HG02610 (cell line): ENCODE results near the gene BICDL2.

Experiments
- ATAC-seq: cut with Tn5 transposase; IDR thresholded peaks from one replicate; pipeline ENCODE4 v1.9.1; 2021; ENCODE audit warnings: mild to moderate bottlenecking, moderate library complexity; ENCODE audit not compliant: unreplicated experiment

Gene BICDL2

DNA sequence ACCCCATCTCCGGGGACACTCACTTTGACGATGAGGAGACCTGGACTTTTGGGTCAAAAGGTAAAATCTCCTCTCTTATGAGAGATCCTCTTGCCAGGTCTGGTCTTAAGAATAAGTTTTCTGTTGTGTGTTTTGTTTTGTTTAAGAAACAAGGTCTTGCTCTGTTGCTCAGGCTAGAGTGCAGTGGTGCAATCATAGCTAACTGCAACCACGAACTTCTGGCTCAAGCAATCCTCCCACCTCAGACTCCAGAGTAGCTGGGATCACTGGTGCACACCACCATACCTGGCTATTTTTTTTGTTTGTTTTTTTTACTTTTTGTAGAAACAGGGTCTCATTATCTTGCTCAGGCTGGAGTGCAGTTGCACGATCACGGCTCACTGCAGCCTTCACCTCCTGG lies 13.7 kb upstream of the BICDL2 start:
- no peak for ATAC-seq

DNA sequence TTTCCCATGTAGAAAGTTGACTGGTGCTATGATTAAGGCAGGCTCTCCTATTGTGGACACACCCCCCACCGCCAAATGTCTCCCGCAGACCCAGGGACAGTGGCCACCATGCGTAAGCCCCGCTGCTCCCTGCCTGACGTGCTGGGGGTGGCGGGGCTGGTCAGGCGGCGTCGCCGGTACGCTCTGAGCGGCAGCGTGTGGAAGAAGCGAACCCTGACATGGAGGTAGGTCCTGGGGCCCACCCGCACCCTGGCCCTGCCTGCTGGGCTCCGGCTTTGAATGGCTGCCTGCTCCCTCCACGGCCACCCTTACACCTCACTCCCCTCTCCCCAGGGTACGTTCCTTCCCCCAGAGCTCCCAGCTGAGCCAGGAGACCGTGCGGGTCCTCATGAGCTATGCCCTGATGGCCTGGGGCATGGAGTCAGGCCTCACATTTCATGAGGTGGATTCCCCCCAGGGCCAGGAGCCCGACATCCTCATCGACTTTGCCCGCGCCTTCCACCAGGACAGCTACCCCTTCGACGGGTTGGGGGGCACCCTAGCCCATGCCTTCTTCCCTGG lies 13.3 kb upstream of the BICDL2 start:
- ATAC-seq = no peak

- no peak for ATAC-seq
These were observed 10.6 kb upstream of the BICDL2 start for GRCh38 chr16:3047387-3047720.

GRCh38 chr16:3046641-3047386 lies 10.1 kb upstream of the BICDL2 start:
- no peak for ATAC-seq

- ATAC-seq = no peak
These were observed 9.3 kb upstream of the BICDL2 start, which contains the start of gene MMP25 for GRCh38 chr16:3045758-3046640. MMP25 (plus strand) TSS chr16:3046561; CDS start chr16:3046918, 357 bp downstream.

- no peak for ATAC-seq
These were observed 8.0 kb upstream of the BICDL2 start for GRCh38 chr16:3044708-3045107.

GRCh38 chr16:3042376-3042775 lies 5.6 kb upstream of the BICDL2 start:
- ATAC-seq = no peak

DNA sequence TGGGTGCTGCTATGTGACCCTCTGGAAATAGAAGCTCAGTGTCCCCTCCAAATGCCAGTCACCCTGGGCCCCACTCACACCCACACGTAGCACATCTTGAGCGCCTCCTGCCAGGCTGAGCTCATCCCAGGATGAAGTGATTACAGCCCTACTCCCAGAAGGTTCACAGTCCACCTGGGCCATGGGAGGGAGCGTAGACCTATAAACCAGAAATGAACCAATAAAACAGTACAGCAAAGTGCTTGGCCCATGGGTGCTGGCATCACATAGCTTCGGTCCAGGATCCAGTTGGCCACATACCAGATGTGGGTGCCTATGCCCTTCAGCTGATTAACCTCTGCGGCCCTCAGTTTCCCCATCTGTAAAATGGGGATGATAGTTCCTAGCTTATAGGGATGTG lies 2.2 kb upstream of the BICDL2 start:
- ATAC-seq = no peak

GRCh38 chr16:3038256-3038655 lies 1.5 kb upstream of the BICDL2 start:
- ATAC-seq = no peak

- ATAC-seq = no peak
These were observed 595 bp downstream of the BICDL2 start for GRCh38 chr16:3035972-3036725.

DNA sequence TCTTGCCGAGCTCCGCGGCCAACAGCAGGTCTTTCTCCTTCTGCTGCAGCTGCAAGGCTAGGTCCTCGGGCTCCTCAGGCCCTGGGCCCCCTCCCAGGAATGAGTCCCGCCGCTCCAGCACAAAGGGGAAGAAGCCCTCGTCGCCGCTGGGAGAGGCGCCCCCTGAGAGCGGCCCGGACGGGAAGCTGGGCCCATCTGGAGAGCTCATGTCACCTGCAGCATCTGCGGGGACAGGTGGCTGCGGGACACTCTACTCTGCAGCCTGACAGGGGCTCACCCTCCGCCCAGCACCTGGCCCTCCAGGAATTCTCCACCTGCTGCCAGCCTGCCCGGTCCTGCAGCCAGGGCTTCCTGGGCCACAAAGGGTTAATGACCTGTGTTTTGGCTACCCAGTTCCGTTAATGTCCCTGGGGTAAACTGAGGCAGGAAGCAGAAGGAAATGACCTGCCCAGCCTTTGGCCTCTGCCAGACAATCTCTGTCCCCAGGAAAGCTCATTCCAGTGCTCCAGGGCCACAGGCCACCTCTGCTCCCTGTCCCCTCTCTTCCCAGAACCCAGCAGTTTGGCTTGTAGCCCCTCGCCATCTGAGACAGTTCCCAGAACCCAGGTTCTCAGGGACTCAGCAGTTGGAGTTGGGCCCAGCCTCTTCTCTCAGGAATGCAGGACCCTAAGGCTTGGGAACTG lies 1.3 kb downstream of the BICDL2 start:
- no peak for ATAC-seq

DNA sequence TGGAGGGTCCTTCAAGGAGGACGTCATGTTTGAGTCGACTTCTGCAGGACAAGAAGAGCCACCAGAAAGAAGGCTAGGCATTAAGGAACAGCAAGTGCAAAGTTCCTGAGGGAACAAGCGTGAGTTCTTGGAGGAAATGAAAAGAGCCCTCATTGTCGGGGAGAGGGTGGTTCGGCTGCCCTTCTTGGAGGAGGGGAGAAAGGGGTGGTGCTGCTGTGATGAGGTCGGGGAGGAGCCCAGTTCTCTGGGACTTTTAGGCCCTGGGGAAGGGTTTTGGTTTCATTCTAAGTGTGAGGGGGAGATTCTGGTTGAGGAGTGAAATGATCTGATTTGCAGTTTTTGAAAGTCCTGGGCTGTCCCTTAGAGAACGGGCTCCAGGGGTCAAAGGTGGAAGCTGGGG lies 4.1 kb downstream of the BICDL2 start:
- ATAC-seq = no peak

DNA sequence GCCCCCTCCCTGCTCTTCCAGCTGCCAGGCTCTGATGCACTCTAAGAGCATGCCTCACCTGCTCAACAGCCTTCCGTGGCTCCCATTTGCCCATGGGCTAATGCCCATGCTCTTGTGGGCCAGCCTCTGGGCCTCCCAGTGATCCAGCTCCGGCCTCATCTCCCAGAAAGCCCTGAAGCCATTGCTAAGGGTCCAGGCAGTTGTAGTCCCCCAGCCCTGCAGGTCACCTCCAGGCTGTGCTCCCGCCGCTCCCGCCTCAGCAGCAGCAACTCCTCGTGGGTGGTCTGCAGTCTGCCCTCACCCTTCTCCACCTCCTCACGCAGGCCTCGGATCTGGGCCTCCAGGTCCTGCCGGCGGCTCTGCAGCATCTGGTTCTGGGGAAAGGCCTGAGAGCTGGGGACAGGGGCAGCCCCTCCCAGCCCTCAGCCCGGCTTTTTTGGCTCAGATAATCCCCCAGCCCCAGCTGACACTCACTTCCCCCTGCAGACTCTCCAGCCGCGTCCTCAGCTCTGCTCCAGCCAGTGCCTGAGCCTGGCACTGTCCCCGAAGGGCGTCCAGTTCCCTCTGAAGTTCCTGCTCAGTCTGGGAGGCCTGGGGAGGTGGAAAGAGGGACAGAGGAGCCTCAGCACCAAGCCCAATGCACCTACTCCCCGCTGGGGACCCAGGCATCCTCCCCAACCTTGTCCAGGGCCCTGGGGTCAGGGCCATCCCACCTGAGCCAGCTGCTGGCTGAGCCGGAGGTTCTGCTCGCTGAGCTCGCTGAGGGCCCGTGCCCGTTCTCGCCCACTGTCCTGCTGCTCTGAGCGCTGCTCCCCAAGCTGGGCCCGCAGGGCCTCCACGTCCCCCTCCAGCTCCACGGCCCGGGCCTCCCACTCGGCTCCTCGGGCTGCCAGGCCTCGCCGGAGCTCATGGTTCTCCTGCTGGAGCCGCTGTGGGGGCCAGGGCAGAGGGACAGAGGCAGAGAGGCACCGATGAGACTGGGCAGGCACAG lies 6.2 kb downstream of the BICDL2 start:
- ATAC-seq = no peak

- ATAC-seq = no peak
These were observed 7.1 kb downstream of the BICDL2 start for GRCh38 chr16:3029491-3030221.

DNA sequence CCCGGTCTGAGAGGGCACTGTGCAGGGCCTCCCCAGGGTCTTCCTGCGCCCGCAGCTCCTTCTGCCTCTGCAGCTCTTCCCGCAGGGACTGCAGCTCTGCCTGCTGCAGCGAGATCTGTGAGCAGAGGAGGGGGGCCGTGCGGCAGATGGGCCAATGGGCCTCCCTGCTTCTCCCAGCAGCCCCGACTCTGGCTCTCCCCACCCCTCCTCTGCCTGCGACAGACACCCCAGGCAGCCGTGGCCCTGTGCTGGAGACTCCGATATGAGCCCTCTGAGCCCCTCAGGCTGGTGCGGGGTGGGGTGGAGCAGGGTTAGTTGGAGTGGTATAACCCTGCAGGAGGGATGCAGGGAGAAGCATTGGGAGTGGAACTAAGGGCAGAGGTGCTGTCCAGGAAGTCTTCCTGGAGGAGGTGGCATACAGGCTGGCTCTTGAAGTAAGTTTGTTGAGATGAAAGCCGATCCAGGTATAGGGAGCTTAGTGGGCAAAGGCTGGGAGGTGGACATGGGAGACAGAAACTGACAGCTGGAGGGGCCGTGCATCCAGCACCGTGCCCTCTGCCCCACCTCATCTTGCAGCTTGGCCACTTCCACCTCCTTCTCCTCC lies 7.9 kb downstream of the BICDL2 start:
- no peak for ATAC-seq

DNA sequence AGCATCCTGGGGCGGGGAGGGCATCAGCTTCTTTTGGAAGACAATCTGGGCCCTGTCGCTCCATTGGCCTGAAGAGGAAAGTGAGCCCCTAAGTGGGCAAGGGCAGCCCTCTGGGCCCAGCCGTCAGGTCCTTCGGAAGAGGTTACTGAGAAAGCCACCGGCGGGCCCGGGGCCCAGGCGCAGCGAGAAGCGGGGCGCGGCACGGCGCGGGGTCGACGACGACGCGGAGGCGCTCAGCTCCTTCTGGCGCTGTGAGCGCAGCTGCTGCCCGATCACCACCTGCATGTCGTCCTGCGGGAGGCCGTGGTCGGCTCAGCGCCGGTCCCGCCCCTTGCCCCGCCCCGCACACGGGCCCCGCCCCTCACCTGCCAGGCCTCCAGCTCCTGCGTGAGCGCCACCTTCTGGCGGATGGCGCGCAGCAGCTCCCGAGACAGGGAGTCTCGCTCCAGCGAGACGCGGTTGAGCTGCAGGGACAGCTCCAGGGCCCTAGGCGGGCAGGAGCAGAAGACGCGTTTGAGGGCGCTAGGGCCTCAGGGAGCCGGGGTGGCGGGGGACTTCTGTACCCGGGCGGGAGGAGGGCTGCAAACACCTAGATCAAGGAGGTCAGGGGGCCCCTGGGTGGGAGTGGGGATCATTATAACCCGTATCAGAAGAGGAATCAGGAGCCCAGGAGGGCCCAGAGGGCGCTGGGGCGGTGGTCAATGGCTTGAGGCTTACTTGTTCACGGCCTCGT lies 8.6 kb downstream of the BICDL2 start:
- ATAC-seq = peak; percentile 21

GRCh38 chr16:3027489-3027795 lies 9.3 kb downstream of the BICDL2 start:
- no peak for ATAC-seq
